Measurements from ENCODE around the gene IRF8.
"Not testable (repeated sequence)": the region's sequence is repeated elsewhere in the genome, so short reads cannot be mapped to it uniquely, and the experiment has no call there.

Gene IRF8

GRCh38 chr16:85935391-85935973, 36.5 kb downstream of the IRF8 start:
- peak; percentile 49 for DNase-seq (ENCODE audit: low read depth, low spot score)

GRCh38 chr16:85935974-85936760, 37.2 kb downstream of the IRF8 start:
- no peak for DNase-seq (ENCODE audit: low read depth, low spot score)

GRCh38 chr16:85936816-85937215, 37.9 kb downstream of the IRF8 start:
- DNase-seq (ENCODE audit: low read depth, low spot score) = no peak

- no peak for DNase-seq (ENCODE audit: low read depth, low spot score)
Observed at GRCh38 chr16:85940214-85940613, 41.3 kb downstream of the IRF8 start.

- DNase-seq (ENCODE audit: low read depth, low spot score) = no peak
Observed at GRCh38 chr16:85941863-85942644, 43.1 kb downstream of the IRF8 start.

- DNase-seq (ENCODE audit: low read depth, low spot score) = not testable (repeated sequence)
Observed at GRCh38 chr16:85942659-85943058, 43.7 kb downstream of the IRF8 start.

GRCh38 chr16:85943711-85944110, 44.7 kb downstream of the IRF8 start:
- no peak for DNase-seq (ENCODE audit: low read depth, low spot score)

- no peak for DNase-seq (ENCODE audit: low read depth, low spot score)
Observed at GRCh38 chr16:85944572-85945423, 45.8 kb downstream of the IRF8 start.

GRCh38 chr16:85945424-85945751, 46.4 kb downstream of the IRF8 start:
- DNase-seq (ENCODE audit: low read depth, low spot score) = no peak

- DNase-seq (ENCODE audit: low read depth, low spot score) = no peak
Observed at GRCh38 chr16:85946541-85947124, 47.7 kb downstream of the IRF8 start.

GRCh38 chr16:85947230-85948137, 48.5 kb downstream of the IRF8 start:
- DNase-seq (ENCODE audit: low read depth, low spot score) = no peak

GRCh38 chr16:85948138-85948509, 49.2 kb downstream of the IRF8 start:
- DNase-seq (ENCODE audit: low read depth, low spot score) = no peak

- DNase-seq (ENCODE audit: low read depth, low spot score) = no peak
Observed at GRCh38 chr16:85948616-85949265, 49.8 kb downstream of the IRF8 start.

- DNase-seq (ENCODE audit: low read depth, low spot score) = no peak
Observed at GRCh38 chr16:85950136-85950918, 51.4 kb downstream of the IRF8 start.

- no peak for DNase-seq (ENCODE audit: low read depth, low spot score)
Observed at GRCh38 chr16:85952197-85952596, 53.2 kb downstream of the IRF8 start.

- DNase-seq (ENCODE audit: low read depth, low spot score) = no peak
Observed at GRCh38 chr16:85952811-85953210, 53.8 kb downstream of the IRF8 start.

GRCh38 chr16:85954927-85955519, 56.1 kb downstream of the IRF8 start:
- no peak for DNase-seq (ENCODE audit: low read depth, low spot score)

GRCh38 chr16:85955566-85955965, 56.6 kb downstream of the IRF8 start:
- DNase-seq (ENCODE audit: low read depth, low spot score) = no peak

GRCh38 chr16:85956426-85956825, 57.5 kb downstream of the IRF8 start:
- no peak for DNase-seq (ENCODE audit: low read depth, low spot score)
